DMS153 (cell line): ENCODE results near the gene HIF1AN.

Source experiments
- DNase-seq: peaks from one replicate; lab custom pipeline; 2025; lab: John Stamatoyannopoulos, UW

HIF1AN gene

DNA sequence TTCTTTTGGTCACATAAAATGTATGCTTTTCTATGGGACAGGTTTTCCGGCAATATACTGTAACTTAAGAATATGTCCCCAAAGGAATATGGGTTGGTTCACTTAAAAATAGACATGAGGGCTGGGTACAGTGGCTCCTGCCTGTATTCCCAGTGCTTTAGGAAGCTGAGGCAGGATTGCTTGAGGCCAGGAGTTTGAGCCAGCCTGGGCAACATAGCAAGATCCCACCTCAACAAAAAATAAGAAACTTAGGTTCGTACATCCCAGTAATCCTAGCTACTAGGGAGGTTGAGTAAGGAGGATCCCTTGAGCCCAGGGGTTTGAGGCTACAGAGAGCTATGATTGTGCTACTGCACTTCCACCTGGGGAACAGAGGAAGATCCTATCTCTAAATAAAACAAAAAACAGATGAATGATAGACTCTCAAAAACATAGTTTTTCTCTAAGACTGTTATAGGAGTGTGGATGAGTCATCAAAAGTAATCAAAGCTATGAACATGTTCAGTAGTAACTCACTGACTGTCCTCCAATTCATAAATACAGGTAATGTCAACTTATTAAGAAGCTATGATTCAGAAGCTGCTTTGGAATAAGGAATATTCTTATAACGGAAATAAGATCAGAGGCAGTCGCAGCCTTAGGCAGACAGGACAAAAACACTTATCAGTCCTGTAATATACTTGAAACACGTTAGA is 13.5 kb upstream of the HIF1AN start:
- no peak for DNase-seq

DNA sequence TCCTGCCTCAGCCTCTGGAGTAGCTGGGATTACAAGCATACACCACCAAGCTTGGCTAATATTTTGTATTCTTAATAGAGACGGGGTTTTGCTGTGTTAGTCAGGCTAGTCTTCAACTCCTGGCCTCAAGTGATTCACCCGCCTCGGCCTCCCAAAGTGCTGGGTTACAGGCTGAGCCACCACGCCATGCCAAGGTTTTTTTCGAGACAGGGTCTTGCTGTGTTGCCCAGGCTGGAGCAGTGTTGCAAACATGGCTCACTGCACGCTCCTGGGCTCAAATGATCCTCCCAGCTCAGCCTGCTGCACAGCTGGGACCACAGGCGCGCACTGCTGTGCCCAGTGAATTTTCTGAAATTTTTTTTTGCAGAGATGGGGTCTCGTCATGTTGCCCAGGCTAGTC is 12.8 kb upstream of the HIF1AN start:
- no peak for DNase-seq

DNA sequence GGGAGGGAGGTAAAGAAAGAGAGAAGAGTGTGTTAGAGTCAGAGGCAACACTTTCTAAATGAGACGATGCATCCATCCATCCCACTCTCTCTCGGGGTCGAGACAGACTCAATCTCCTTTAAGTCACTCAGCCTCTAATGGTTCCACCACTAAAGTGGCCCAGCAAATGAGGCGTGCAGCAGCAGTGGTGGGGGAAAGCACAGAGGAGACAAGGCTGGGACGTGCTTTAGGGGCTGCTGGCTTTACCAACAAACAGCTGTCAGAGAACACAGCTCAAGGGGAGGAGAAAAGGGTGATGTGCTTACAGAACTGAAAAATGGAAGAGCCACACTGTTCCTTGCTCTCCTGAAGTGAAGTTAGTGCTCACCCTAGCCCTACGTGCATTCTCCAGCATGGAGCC is 11.5 kb upstream of the HIF1AN start:
- no peak for DNase-seq

DNA sequence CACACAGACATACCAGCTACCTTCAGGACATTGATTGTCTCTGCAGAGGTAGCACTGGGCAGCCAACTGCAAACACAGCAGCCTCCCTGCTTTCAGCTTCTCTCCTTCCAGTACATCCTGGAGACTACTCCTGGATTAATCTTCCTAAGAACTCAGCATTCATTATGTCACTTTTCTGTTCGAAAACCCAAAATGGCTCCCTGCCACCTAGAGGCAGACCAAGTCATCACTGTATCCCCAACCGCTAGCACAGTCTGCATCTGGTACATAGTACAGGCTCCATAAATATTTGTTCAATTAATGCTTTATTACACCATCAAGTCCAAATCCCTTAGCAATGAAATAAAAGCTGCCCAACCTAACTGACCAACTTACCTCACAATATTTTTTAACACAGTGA is 11.1 kb upstream of the HIF1AN start:
- no peak for DNase-seq

DNA sequence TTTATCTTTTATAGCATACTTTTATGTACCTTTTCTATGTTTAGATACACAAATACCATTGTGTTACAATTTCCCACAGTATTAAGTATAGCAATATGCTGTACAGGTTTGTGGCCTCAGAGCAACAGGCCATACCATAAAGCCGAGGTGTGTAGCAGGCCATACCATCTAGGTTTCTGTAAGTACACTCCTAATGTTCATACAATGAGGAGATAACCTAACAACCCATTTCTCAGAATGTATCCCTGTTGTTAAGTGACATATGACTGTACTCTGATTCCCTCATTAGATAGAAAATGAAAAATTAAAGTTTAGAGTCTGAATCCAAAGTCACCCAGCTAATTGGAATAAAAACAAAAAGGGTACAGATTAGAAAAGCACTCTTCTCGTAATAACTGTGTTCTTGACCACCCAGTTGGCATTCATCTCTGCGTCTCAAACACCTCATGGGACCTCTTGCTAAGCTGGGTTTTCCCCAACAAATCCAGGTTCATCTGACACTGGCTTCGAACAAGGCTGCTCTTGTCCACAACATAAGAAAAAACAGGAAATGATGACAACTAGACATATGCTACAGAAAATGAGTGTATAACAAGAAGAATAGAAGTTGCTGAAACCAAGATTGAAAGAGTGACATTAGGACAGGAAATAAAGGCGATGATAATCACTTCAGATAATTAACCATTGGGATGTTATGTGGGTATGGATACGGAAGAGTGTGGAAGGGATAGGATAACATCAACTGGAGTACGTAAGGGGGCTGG is 7.4 kb upstream of the HIF1AN start:
- DNase-seq, result no peak

DNA sequence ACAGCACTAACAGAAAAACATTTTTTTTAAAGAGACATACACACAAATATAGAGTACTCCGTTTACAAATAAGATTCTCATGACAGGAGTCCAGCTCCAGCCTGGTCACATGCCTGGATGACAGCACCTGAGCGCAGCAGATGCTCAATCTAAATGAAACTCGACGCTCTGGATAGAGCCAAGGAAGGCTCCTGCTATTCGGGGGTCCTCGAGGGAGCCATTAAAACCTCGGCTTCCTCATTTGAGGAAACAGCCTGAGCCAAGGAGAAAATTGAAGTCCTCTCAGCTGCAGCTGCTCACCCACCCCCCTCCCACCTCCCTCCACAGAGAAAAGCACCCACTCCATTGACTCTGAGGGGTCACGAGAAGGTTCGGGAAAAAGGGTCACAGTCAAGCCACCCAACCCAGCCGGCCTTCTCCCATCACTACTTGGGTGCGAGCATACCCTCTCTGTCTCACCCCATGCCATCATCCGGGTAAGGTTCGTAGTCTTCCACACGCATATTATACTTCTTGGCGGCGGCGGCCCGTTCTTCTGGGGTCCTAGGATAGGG is 6.7 kb upstream of the HIF1AN start:
- DNase-seq, result no peak

DNA sequence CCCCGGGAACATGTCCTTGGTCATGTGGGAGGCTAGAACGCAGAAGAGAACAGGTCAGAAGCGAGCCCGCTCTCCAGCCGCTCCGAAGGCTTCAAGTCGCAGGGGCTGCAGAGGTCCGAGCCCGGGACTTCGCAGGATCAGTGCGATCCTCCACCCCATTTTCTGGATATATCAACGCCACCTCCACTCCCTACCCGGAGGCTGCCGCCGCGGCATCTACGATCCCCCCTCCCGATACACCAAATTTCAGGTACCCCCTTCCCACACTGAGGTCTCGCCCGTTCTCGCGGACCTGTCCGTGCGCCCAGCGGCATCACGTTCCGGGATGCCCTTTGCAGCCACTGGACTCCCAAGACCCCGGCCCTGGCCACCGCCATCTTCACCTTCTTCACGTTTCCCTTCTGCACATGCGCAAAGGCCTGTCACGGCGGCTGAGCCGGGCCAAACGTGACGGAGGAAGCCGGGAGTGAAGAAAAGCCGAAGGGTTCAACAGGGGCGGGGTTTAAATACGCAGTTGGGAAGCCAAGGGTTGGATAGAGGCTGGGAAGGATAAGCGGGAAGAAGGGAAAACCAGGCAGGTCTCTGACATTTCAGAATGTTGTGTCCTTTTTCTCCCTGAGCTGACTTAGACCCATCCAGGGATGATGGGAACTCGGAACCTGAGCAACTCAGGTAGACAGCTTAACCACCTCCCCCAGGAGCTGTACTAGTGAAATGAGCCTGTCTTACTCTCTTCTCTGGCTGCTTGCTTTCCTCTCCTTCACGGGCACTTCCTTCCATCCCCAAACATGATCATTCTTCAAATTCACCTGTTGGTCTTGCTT is 6.1 kb upstream of the HIF1AN start, which contains the start of gene NDUFB8:
Gene NDUFB8, minus strand, starts transcription at position 397 of the 824 bp plus-strand sequence. Its CDS starts 20 bp downstream, at position 377.
- DNase-seq, result peak; percentile 60

DNA sequence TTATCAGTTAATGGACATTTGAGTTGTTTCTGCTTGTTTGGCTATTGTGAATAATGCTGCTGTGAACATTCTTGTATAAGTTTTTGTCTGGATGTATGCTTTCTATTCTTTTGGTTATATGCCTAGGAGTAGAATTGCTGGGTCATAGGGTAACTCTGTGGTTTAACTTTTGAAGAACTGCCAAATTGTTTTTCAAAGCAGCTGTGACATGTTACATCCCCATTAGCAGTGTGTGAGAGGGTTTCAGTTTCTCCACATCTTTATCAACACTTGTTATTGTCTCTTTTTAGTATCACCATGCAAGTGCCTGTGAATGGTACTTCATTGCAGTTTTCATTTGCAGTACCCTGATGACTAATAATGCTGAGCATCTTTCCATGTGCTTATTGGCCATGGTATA is 4.0 kb upstream of the HIF1AN start:
- DNase-seq, result no peak

DNA sequence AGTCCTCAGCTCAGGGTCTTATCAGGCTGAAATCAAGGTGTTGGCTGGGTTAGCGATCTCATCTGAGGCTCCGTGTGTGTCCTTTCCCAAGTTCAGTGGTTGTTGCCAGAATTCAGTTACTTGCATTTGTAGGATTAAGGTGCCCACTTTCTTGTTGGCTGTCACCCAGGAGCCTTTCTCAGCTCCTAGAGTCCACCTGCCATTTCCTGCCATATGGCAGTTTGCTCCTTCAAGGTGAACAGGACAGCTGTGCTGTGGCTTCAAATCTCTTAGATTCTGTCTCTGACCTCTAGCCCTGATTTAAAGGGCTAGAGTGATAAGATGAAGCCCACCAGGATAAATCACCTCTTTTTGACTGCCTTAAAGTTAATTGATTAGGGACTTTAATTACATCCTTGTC is 1.0 kb upstream of the HIF1AN start:
- no peak for DNase-seq

DNA sequence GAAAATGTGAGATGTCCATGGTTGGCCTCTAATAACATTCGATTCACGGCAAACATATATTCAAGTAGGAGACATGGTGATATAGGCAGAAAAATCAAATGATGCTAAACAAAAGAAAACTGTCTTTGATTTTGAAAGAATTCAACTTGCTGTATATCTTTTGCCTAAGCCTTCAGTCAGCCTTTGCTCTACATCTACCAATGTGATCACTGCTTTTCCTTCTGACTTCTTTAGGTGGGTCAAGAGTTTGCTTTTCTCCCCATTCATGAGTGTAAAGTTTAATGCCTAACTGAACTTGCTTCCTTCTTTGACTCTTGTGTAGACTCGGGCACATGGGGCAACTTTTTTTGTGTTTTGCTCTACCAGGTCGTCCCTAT is 417 bp upstream of the HIF1AN start:
- DNase-seq, result no peak

DNA sequence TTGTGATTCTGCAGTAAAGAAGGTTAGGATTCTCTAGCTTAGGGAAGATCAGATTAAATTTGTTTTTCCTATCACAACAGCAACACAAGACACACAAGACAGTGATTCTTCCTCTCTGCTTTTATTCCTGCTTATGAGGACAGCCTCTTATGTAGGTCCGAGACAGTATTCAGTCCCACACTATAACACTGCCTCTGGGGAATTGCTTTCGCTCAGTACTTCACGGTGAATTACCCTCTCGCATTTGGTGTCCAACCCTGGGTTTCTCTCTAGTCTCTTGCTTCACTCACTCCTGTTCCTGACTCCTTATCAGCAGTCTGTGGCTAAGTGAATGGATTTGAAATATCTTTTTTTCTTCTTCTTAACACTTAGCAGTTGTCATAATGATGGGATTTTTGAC is 1.7 kb downstream of the HIF1AN start:
- DNase-seq, result no peak

DNA sequence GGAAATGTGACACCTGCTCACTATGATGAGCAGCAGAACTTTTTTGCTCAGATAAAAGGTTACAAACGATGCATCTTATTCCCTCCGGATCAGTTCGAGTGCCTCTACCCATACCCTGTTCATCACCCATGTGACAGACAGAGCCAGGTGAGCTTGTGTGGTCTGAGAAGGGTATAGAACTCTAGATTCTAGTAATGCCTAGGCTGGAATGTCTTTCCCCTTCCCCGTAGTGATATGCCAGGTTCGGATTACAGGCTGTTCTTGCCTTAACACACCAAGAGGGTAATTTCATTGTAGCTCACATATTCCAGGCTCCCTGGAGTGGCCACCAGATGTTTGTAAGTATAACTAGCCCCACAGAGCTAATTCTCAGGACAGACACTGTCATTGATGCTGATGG is 9.2 kb downstream of the HIF1AN start:
- no peak for DNase-seq

DNA sequence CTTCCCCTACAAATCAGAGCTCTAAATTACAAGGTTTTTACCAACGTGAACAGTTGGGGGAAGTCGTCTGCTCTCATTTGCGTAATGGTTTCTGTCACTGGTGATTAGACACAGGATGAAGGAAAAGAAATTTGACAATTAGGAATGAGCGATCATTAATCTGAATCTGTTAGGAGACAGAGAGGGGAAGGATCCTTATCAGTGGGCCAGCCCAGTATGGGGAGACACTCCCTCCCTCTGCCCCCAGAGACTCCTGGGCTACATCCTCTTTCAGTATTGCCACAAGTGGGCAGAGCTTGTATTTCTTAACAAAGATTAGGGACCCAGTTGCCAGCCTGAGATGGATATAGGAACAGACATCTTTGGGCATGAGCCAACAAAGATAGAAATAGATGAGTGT is 15.5 kb downstream of the HIF1AN start:
- DNase-seq, result no peak

DNA sequence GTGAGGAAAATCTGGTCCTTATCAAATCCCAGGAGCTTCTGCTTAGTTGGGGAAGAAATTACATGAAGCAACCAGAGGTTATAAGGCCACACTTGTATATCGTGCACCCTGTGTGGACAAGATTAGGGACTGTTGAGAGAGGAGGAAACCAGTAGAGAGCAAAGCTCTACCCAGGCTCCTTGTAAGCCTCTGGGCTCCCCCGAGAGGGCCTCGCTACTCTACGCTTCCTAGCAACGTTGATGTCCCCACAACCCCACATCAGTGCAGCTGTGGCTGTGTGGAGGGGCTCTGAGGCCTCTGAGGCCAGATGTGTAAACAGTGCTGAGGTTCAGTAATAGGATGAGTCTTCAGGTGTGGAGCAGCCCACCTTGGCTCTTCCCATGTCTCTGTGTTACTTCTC is 16.0 kb downstream of the HIF1AN start:
- no peak for DNase-seq

DNA sequence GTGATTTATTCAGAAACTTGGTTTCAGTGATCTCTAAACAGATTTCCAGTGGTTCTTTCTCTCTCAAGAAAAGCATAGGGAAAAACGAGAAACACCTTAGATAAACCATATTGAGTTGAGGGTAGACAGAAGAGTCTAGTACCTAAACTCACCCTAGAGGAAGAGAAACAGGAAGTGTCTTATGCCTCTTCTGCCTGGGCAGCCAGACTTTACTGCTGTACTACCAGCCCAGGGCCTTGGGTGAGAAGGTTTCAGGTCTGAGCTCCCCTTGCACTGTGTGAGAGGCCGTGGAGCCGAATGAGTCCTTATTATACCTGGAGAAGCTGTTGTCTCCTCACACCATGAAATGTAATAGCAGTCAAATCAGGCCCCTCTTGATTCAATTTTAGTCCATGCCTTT is 18.2 kb downstream of the HIF1AN start:
- no peak for DNase-seq

DNA sequence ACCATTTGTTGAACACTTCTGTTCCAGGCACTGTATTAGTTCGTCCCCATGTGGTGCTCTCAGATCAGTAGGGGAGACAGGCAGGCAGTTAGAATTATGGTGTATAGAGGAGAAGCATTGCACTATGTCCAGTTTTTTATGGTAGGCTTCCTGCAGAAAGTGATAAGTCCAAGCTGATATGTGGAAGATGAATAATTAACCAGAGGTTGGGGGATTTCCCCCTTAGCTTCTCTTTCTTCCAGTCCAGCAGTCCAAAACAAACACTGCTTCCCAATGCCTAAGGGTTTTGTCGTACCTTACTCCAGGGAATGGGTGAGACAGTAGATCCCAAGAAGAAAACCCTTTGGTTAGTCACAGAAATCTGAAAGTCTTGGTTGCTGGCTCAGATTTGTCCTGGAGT is 19.2 kb downstream of the HIF1AN start:
- no peak for DNase-seq

DNA sequence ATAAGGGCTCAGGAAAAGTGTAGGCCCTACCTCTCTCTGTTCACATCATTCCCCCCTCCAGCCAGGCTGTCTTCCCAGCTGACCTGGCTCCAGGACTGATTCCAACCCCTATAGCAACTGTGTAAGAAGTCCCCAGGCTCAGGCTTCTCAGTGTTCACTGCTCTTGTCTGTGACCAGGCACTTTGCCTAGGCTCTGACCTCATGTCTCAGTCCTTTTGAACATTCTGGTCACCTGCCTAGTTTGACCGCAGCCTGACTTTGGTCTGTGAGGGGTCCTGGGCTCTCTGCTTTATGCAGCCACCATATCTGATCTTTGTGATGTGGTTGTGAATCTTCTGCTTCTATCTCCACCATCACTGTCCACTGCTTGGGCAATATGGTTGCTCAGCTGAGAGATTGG is 24.5 kb downstream of the HIF1AN start:
- no peak for DNase-seq

DNA sequence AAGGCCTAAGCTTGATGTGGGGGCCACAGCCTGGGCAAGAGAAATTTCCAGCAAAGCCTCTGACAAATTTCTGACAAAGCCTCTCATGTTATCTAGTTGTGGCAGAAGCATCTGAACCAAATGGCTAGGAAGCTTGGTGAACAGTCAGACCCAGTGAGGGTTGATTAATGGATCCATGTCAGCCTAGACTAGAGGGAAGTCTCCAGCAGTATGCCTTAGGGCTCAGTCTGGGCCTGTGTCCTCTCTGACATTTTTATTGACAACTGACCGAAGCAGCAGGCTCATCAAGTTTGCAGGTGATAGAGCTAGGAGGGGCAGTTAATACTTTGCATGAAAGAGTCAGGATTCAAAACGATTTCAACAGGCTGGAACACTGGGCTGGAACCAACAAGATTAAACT is 25.3 kb downstream of the HIF1AN start:
- DNase-seq, result no peak

DNA sequence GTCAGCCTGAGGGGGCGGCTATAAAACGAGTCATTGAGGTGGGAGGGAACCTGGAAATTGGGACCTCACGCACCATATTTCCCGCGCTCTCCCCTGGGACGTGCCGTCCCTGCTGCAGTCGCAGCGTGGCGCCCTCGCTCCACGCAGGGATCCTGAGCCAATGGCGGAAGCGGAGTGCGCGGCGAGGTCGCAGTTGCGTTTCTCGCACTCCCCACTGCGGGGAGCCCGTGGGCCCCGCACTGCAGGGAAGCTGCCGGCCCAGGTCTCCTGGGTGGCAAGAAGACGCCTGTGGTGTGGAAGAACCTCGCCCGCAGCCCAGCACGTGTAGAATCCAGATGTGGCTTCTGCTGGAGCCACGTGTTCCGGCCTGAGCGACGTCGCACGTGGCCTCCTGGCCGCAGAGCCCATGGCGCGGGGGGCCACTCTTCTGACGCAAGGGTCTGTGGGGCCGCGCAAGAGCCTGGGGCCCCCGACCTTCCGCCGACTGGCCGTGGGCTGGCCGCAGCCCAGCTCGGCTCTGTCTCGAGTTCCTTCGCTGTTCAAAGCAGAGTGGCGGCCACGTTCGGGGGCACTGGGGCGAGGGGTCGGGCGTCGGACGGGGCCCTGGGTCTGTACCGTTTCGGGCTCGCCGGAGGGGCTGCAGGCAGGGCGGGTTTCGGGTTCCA is 26.4 kb downstream of the HIF1AN start:
- DNase-seq, result peak; percentile 8

DNA sequence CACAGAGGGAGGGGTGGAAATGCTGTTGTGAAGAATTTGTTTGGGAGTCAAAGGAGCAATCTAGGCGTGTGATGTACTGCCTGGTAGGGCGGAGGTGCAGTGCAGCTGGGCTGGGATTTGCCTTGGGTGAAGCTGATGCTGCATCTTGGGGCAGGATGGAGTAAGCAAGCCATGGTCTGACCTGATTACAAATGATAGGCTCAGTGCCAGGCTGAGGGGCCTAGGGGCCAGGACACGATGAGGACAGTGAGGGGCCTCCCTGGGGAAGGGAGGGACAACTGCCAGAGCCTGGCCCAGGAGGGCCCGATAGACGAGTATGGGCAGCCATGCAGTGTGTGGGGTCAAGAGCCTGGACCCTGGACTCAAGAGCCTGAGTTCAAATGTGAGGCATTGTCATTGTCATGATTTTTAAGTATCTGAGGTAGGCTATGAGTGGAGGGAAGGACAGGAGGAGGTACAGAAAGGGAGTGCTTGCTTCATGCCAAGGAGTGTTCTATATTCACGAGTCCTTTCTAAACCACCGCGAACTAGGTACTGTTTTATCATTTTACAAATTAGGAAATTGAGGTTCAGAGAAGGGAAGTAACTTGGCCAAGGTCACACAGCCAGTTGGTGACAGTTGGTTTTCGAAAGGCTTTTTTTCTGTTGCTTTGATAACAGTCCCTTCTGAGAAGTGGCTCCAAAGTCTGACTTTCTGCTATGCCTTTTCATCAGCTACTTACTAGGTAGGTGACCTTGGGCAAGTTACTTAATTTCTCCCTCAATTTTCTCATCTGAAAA is 29.7 kb downstream of the HIF1AN start:
- DNase-seq, result no peak

DNA sequence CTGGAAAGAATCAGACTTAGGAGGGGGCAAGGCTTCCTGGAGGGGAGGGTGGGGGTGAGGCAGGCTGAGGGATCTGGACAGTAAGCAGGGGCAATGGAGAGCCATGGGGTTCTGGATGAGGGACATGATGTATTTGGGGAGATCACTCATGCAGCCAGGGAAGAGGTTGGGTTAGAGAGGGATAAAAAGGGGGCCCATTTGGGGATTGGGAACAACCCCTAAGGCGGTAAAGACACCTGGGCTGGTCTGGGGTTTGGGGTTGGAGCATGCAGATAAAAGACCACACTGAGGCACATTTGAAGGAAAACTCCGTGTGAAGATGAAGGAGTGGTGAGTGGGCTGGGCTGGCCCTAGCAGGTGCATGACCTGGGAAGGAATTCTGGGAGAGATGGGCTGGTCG is 30.8 kb downstream of the HIF1AN start:
- DNase-seq, result no peak
